Measurements from ENCODE around the gene ZNF394. TPM values are rescaled to one million over a fixed set of nuclear protein-coding genes. Genes with fewer than 3 reads are reported as not detected.

ZNF394 gene
- total and polyA plus RNA-seq, 8 donors: 15.7 to 177 (median 24.3) TPM

DNA sequence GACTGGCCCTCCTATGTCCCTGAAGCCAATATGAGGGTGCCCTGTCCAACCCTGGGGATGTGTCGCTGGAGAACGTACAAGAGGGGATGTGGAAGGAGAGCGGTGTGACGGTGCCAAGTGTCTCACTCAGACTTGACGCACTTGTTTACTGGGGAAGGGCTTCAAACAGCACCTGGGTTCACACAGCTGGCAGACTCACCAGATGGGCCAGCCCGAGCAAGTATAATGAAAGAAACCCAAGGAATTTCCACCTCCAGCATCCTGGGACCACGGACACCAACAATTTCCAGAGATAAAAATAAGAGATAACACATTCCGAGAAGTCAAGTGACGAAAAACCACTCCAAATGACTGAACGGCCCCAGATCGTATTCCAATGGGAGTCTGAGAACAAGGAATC lies 39.4 kb downstream of the ZNF394 start:
- H3K27ac ChIP-seq: no peak overlapping the region
- no peaks in the 10 kb centered on the region for H3K27me3 ChIP-seq
- TF ChIP-seq POLR2A (IDR thresholded peaks at IDR 0.05): no peak
- TF ChIP-seq, protein P1, sequence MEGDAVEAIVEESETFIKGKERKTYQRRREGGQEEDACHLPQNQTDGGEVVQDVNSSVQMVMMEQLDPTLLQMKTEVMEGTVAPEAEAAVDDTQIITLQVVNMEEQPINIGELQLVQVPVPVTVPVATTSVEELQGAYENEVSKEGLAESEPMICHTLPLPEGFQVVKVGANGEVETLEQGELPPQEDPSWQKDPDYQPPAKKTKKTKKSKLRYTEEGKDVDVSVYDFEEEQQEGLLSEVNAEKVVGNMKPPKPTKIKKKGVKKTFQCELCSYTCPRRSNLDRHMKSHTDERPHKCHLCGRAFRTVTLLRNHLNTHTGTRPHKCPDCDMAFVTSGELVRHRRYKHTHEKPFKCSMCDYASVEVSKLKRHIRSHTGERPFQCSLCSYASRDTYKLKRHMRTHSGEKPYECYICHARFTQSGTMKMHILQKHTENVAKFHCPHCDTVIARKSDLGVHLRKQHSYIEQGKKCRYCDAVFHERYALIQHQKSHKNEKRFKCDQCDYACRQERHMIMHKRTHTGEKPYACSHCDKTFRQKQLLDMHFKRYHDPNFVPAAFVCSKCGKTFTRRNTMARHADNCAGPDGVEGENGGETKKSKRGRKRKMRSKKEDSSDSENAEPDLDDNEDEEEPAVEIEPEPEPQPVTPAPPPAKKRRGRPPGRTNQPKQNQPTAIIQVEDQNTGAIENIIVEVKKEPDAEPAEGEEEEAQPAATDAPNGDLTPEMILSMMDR (IDR thresholded peaks at IDR 0.05): no peak
- peaks cover 20 to 66% (median 50%) of the 10 kb centered on the region in 4 donors for H3K4me1 ChIP-seq
- H3K36me3 ChIP-seq: peaks cover 43 to 84% (median 69%) of the 10 kb centered on the region in 4 donors
- DNase-seq: no peak
- intact Hi-C loops (cut with DNase I; ENCODE audit: low total_unique reads): no loop called here
- WGBS, 5 donors: 76 to 85% (median 83%) methylated on average over 11 of the region's 11 CpGs
- H3K4me3 ChIP-seq: no peak overlapping the region
- H3K9me3 ChIP-seq: no peaks in the 10 kb centered on the region

DNA sequence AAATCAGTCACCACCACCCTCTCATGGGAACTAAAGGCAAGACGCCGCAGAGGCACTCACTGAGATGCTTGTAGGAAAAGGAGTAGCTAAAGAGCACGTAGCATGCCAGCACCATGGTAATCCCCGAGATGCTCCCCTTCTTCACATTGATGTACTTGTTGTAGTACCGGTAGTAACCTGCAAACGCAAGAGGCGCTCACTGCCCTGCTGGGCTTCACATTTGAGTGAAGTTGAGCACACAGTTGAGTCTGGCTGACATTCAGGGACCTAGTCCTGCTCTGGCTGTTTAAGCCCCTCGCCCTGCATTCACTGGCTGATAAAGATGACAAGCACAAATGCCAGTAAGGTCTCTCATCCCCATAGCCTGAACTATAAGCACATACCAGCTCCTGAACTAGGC lies 41.0 kb downstream of the ZNF394 start:
- 91 to 95% (median 93%) methylated on average over 8 of the region's 8 CpGs for WGBS, 5 donors
- intact Hi-C loops (cut with DNase I; ENCODE audit: low total_unique reads): no loop called here
- Histone ChIP-seq H3K27ac (no peak overlapping the region), H3K9me3 (no peaks in the 10 kb centered on the region), H3K27me3 (no peaks in the 10 kb centered on the region), H3K4me1 (peaks cover 8 to 50% (median 35%) of the 10 kb centered on the region in 4 donors), H3K36me3 (peaks cover 52 to 94% (median 82%) of the 10 kb centered on the region in 4 donors), H3K4me3 (no peak overlapping the region)
- DNase-seq: no peak
- TF ChIP-seq POLR2AphosphoS5 (IDR thresholded peaks at IDR 0.05) (no peak), EP300 (IDR thresholded peaks at IDR 0.05) (no peak), POLR2A (IDR thresholded peaks at IDR 0.05) (no peak)
- TF ChIP-seq, protein P1 (IDR thresholded peaks at IDR 0.05): no peak

DNA sequence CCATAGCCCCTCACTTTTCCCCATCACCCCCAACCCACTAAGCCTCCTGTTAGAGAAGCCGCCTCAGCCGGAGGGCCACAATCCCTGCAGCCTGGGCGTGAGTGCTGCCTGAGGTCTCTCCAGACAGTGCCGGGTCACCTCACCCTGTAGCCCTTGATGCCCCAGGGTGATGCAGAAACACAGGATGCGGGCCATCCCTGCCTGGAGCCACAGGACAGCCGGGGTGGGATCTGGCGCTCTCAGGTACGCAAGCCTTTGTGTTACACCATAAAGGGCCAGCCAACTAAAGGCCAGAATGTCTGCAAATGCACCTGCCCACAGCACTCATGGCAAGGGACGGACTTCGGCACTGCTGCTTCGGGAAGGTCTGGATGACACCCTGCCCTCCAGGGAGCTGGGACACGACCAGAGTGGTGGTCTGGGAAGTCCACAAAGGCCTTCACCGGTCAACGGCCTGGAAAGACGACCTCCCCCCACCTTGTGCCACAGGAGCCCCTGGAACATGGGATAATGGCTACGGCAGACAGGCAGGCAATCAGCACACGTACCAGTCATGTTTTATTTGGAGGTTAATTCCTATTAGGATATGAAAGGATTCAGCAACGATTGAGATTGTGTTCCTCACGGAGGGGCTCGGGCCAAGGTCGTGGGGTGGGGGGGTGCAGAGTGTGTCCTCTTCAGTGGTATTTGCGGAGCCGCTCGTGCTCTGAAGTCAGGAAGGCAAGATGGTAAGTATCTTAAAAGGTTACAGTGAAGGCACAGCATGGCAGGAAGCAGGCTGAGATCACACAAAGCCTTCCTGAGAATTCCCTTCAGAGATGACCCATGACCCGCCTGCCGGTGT lies 42.2 kb downstream of the ZNF394 start:
- intact Hi-C loops (cut with DNase I; ENCODE audit: low total_unique reads): no loop called here
- Histone ChIP-seq H3K27ac (no peak overlapping the region), H3K4me1 (peaks cover 0 to 38% (median 23%) of the 10 kb centered on the region in 4 donors), H3K36me3 (peaks cover 58 to 94% (median 84%) of the 10 kb centered on the region in 4 donors), H3K4me3 (no peak overlapping the region), H3K27me3 (no peaks in the 10 kb centered on the region), H3K9me3 (no peaks in the 10 kb centered on the region)
- WGBS, 5 donors: 79 to 89% (median 86%) methylated on average over 19 to 26 of the region's 26 CpGs
- no peak for DNase-seq
- TF ChIP-seq, protein P1 (IDR thresholded peaks at IDR 0.05): no peak
- TF ChIP-seq POLR2AphosphoS5 (IDR thresholded peaks at IDR 0.05): no peak
- TF ChIP-seq EP300 (IDR thresholded peaks at IDR 0.05): no peak
- TF ChIP-seq POLR2A (IDR thresholded peaks at IDR 0.05): no peak

DNA sequence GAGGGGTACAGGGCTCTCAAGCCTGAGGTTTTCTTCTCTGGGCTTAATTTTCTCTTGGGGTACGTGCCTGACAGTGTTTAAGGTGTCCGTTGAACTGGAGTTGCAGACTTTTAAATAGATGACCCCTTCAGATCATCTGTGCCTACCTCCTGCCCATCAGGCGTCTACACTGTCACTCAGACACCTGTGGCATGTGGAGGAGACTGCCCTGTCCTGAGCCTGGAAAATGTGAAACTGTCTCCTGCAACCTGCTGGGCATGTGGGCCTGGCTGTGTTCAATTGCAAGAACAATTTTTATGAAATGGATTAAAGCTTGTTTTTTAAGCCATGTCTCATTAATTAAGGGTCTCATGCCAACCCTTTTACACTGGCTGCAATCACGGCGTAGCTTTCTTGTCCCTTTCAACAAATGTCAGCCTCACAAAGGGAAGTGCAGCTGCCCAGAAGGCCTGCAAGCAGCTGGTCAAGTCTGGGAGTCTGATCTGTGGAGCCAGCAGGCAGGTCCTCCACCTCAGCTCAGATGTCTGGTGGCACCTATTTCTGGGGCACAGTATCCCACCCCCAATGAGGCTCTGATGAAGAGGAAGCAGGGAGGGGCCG lies 42.9 kb downstream of the ZNF394 start:
- TF ChIP-seq, protein P1 (IDR thresholded peaks at IDR 0.05): no peak
- TF ChIP-seq POLR2A (IDR thresholded peaks at IDR 0.05) (no peak), POLR2AphosphoS5 (IDR thresholded peaks at IDR 0.05) (no peak), EP300 (IDR thresholded peaks at IDR 0.05) (no peak)
- Histone ChIP-seq H3K9me3 (no peaks in the 10 kb centered on the region), H3K4me3 (no peak overlapping the region), H3K27me3 (no peaks in the 10 kb centered on the region), H3K27ac (no peak overlapping the region), H3K4me1 (peaks cover 0 to 31% (median 20%) of the 10 kb centered on the region in 4 donors), H3K36me3 (peaks cover 62 to 94% (median 85%) of the 10 kb centered on the region in 4 donors)
- intact Hi-C loops (cut with DNase I; ENCODE audit: low total_unique reads): no loop called here
- 68 to 93% (median 84%) methylated on average over 6 of the region's 6 CpGs for WGBS, 5 donors
- no peak for DNase-seq

Measured in stomach (tissue), 9 donors.